Liver (tissue), 3 donors: ENCODE results near the gene UBASH3B.

Experiments
- GABPA ChIP-seq, 2 donors: IDR thresholded peaks in 1 of 2; conservative IDR thresholded peaks in 1 of 2; 2 replicates each; pipeline ENCODE4 v1.6.1; 2016; ENCODE audit warnings: antibody characterized with exemption in 2 of 2, mild to moderate bottlenecking in 1 of 2, moderate library complexity in 1 of 2
- JUND ChIP-seq, 2 donors: IDR thresholded peaks; 2 replicates each; pipeline ENCODE4 v1.6.1; 2016; ENCODE audit warnings: antibody characterized with exemption in 2 of 2
- RAD21 ChIP-seq, 2 donors: IDR thresholded peaks; 2 replicates each; pipeline ENCODE4 v1.6.1; 2016; ENCODE audit warnings: antibody characterized with exemption in 2 of 2, mild to moderate bottlenecking in 2 of 2
- TF ChIP-seq, protein P1 (sequence below): IDR thresholded peaks from 2 replicates; pipeline ENCODE4 v1.6.1; 2016; ENCODE audit warnings: antibody characterized with exemption, mild to moderate bottlenecking
- TF ChIP-seq, protein P2 (sequence below): fragments of 150-350 bp; IDR thresholded peaks from 2 replicates; pipeline ENCODE4 v1.5.1; 2017; ENCODE audit warnings: improper control_type of control experiment, low read depth, low read length; ENCODE audit not compliant: missing input control
- TF ChIP-seq, protein P3 (sequence below): IDR thresholded peaks from 2 replicates; pipeline ENCODE4 v1.6.1; 2016; ENCODE audit warnings: antibody characterized with exemption
- TF ChIP-seq, protein P4 (sequence below): IDR thresholded peaks from 2 replicates; pipeline ENCODE4 v1.6.1; 2016; ENCODE audit warnings: antibody characterized with exemption
- donor health status: healthy.
- donor health status: healthy.

DNA sequence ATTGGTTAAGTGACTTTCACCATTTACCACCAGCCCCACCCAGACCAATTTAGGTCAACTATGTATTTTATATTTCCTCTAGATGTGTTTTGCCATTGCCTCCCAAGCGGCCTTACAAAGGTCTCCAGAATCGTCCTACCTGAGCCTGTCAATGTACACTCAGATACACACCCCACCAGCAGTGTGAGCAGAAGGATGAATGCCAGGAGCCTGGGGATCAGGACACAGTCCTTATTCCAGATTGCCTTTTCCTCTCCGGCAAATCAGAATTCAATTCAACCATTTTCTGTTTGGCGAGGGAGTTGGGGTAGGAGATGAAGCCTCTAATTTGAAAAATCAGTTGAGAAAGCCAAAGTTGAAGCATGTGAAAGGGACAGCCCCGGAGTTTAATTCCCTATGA is 147.4 kb downstream of the UBASH3B start:
- TF ChIP-seq RAD21 (IDR thresholded peaks at IDR 0.05) (no peak), JUND (IDR thresholded peaks at IDR 0.05) (no peak), GABPA (IDR thresholded peaks at IDR 0.05 in 1 of 2, conservative IDR thresholded peaks at IDR 0.05 in 1 of 2) (no peak)
- TF ChIP-seq, protein P1, sequence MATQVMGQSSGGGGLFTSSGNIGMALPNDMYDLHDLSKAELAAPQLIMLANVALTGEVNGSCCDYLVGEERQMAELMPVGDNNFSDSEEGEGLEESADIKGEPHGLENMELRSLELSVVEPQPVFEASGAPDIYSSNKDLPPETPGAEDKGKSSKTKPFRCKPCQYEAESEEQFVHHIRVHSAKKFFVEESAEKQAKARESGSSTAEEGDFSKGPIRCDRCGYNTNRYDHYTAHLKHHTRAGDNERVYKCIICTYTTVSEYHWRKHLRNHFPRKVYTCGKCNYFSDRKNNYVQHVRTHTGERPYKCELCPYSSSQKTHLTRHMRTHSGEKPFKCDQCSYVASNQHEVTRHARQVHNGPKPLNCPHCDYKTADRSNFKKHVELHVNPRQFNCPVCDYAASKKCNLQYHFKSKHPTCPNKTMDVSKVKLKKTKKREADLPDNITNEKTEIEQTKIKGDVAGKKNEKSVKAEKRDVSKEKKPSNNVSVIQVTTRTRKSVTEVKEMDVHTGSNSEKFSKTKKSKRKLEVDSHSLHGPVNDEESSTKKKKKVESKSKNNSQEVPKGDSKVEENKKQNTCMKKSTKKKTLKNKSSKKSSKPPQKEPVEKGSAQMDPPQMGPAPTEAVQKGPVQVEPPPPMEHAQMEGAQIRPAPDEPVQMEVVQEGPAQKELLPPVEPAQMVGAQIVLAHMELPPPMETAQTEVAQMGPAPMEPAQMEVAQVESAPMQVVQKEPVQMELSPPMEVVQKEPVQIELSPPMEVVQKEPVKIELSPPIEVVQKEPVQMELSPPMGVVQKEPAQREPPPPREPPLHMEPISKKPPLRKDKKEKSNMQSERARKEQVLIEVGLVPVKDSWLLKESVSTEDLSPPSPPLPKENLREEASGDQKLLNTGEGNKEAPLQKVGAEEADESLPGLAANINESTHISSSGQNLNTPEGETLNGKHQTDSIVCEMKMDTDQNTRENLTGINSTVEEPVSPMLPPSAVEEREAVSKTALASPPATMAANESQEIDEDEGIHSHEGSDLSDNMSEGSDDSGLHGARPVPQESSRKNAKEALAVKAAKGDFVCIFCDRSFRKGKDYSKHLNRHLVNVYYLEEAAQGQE, result no peak
- TF ChIP-seq, protein P2, sequence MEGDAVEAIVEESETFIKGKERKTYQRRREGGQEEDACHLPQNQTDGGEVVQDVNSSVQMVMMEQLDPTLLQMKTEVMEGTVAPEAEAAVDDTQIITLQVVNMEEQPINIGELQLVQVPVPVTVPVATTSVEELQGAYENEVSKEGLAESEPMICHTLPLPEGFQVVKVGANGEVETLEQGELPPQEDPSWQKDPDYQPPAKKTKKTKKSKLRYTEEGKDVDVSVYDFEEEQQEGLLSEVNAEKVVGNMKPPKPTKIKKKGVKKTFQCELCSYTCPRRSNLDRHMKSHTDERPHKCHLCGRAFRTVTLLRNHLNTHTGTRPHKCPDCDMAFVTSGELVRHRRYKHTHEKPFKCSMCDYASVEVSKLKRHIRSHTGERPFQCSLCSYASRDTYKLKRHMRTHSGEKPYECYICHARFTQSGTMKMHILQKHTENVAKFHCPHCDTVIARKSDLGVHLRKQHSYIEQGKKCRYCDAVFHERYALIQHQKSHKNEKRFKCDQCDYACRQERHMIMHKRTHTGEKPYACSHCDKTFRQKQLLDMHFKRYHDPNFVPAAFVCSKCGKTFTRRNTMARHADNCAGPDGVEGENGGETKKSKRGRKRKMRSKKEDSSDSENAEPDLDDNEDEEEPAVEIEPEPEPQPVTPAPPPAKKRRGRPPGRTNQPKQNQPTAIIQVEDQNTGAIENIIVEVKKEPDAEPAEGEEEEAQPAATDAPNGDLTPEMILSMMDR, result no peak
- TF ChIP-seq, protein P3, sequence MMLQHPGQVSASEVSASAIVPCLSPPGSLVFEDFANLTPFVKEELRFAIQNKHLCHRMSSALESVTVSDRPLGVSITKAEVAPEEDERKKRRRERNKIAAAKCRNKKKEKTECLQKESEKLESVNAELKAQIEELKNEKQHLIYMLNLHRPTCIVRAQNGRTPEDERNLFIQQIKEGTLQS, result no peak
- TF ChIP-seq, protein P4, sequence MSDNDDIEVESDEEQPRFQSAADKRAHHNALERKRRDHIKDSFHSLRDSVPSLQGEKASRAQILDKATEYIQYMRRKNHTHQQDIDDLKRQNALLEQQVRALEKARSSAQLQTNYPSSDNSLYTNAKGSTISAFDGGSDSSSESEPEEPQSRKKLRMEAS, result no peak
